Mammary epithelial cell (primary cell): ENCODE results near the gene AGPAT3.

Experiments
- EZH2 ChIP-seq: IDR thresholded peaks from 2 replicates; pipeline ENCODE4 v1.6.1; 2012; ENCODE audit warnings: low read length, inconsistent platforms, borderline replicate concordance
- TF ChIP-seq, protein P1 (sequence below), 2 donors: IDR thresholded peaks in 1 of 2; conservative IDR thresholded peaks in 1 of 2; 2 replicates each; pipeline ENCODE4 v1.5.1; 2011 to 2012; ENCODE audit warnings: inconsistent platforms in 2 of 2, low read length in 2 of 2, mild to moderate bottlenecking in 2 of 2, control low read depth in 1 of 2, low read depth in 1 of 2; ENCODE audit not compliant: insufficient read depth in 1 of 2; ENCODE audit errors: extremely low read depth in 1 of 2

GRCh38 chr21:43961382-43961909 is 96.4 kb downstream of the AGPAT3 start:
- TF ChIP-seq, protein P1, sequence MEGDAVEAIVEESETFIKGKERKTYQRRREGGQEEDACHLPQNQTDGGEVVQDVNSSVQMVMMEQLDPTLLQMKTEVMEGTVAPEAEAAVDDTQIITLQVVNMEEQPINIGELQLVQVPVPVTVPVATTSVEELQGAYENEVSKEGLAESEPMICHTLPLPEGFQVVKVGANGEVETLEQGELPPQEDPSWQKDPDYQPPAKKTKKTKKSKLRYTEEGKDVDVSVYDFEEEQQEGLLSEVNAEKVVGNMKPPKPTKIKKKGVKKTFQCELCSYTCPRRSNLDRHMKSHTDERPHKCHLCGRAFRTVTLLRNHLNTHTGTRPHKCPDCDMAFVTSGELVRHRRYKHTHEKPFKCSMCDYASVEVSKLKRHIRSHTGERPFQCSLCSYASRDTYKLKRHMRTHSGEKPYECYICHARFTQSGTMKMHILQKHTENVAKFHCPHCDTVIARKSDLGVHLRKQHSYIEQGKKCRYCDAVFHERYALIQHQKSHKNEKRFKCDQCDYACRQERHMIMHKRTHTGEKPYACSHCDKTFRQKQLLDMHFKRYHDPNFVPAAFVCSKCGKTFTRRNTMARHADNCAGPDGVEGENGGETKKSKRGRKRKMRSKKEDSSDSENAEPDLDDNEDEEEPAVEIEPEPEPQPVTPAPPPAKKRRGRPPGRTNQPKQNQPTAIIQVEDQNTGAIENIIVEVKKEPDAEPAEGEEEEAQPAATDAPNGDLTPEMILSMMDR (conservative IDR thresholded peaks at IDR 0.05 in 1 of 2, IDR thresholded peaks at IDR 0.05 in 1 of 2; ENCODE audit: extremely low read depth in 1 of 2, insufficient read depth in 1 of 2, low read depth in 1 of 2, low read length in 2 of 2): no peak
- no peak for TF ChIP-seq EZH2
